Fibroblast of the aortic adventitia (primary cell): Measurements from ENCODE around the gene WDR17. TPM values are rescaled to one million over a fixed set of nuclear protein-coding genes. Genes with fewer than 3 reads are reported as not detected.
"Not testable (repeated sequence)": the region's sequence is repeated elsewhere in the genome, so short reads cannot be mapped to it uniquely, and the experiment has no call there.

Experiments
- DNase-seq: peaks from one replicate; pipeline ENCODE4 v3.0.0-alpha.2; 2010; ENCODE audit warnings: low read depth
- H3K4me3 ChIP-seq: 2 replicates; pipeline ENCODE4 v1.5.1; 2011; ENCODE audit warnings: low read depth, mild to moderate bottlenecking, control low read depth, low read length, moderate library complexity
- CTCF ChIP-seq: IDR thresholded peaks from 2 replicates; pipeline ENCODE4 v1.5.1; 2011; ENCODE audit warnings: mild to moderate bottlenecking, low read length, control low read depth, inconsistent platforms; ENCODE audit not compliant: insufficient read depth
- total RNA-seq: library from RNA; depleted of rRNA; stranded (reverse); fragments of >200 nt; gene quantifications from 2 replicates; pipeline ENCODE4 v1.2.3, GENCODE V29; 2012; ENCODE audit warnings: low replicate concordance

Gene WDR17
- total RNA-seq, 1 donor, result 2.6 TPM

- TF ChIP-seq CTCF, result no peak
- H3K4me3 ChIP-seq, result no peak overlapping the region
- no peak for DNase-seq
These were observed 143.9 kb downstream of the WDR17 start for GRCh38 chr4:176209535-176209934.

GRCh38 chr4:176210101-176210500 is 144.5 kb downstream of the WDR17 start:
- TF ChIP-seq CTCF, result no peak
- no peak for DNase-seq
- H3K4me3 ChIP-seq, result no peak overlapping the region

- DNase-seq, result no peak
- TF ChIP-seq CTCF, result no peak
- no peak overlapping the region for H3K4me3 ChIP-seq
These were observed 145.1 kb downstream of the WDR17 start for GRCh38 chr4:176210579-176211296.

- H3K4me3 ChIP-seq, DNase-seq: not testable (repeated sequence)
These were observed 146.7 kb downstream of the WDR17 start for GRCh38 chr4:176212351-176212750.

GRCh38 chr4:176217510-176217909 is 151.9 kb downstream of the WDR17 start:
- H3K4me3 ChIP-seq, result no peak overlapping the region
- DNase-seq, result no peak
- no peak for TF ChIP-seq CTCF

- TF ChIP-seq CTCF, result no peak
- DNase-seq, result no peak
- H3K4me3 ChIP-seq, result no peak overlapping the region
These were observed 156.5 kb downstream of the WDR17 start for GRCh38 chr4:176222149-176222548.

- no peak overlapping the region for H3K4me3 ChIP-seq
- DNase-seq, result no peak
- no peak for TF ChIP-seq CTCF
These were observed 157.9 kb downstream of the WDR17 start for GRCh38 chr4:176223561-176223960.
